DOHH2 (cell line): Measurements from ENCODE around the gene TXLNB.

Source experiments
- EZH2phosphoT487 ChIP-seq: fragments of 200-600 bp; sonication (generic); IDR thresholded peaks from 2 replicates; pipeline ENCODE4 v1.6.1; 2017; ENCODE audit warnings: borderline replicate concordance, mild to moderate bottlenecking, antibody characterized with exemption, low read length, moderate library complexity, mixed read lengths
- TF ChIP-seq, protein P1 (sequence below): fragments of 200-600 bp; sonication (generic); IDR thresholded peaks from one replicate; pipeline ENCODE4 v1.5.1; 2014; ENCODE audit warnings: antibody characterized with exemption, mild to moderate bottlenecking, low read depth, low read length; ENCODE audit not compliant: poor library complexity, severe bottlenecking

DNA sequence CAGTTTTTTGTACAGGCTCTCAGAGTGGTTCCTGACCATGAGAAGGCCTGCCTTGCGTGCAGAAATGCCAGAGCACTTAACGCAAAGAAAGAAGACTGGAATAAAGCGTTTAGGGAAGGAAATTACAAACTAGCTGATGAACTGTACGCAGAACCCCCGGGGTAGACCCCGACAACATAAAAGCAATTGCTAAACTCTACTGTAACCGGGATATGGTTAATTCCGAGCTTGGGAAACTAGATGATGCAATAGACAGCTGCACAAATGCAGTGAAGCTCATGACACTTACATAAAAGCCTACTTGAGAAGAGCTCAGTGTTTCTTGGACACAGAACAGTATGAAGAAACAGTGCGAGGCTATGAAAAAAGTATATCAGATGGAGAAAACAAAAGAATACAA lies 47.0 kb upstream of the TXLNB start:
- TF ChIP-seq, protein P1, sequence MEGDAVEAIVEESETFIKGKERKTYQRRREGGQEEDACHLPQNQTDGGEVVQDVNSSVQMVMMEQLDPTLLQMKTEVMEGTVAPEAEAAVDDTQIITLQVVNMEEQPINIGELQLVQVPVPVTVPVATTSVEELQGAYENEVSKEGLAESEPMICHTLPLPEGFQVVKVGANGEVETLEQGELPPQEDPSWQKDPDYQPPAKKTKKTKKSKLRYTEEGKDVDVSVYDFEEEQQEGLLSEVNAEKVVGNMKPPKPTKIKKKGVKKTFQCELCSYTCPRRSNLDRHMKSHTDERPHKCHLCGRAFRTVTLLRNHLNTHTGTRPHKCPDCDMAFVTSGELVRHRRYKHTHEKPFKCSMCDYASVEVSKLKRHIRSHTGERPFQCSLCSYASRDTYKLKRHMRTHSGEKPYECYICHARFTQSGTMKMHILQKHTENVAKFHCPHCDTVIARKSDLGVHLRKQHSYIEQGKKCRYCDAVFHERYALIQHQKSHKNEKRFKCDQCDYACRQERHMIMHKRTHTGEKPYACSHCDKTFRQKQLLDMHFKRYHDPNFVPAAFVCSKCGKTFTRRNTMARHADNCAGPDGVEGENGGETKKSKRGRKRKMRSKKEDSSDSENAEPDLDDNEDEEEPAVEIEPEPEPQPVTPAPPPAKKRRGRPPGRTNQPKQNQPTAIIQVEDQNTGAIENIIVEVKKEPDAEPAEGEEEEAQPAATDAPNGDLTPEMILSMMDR: no peak
- TF ChIP-seq EZH2phosphoT487: no peak
